HEK293 (cell line): Measurements from ENCODE around the gene PSMC1.

Experiments
- CTCF ChIA-PET: fragments of 350-600 bp; formaldehyde crosslinking; extraction: SDS; loops from one replicate; lab custom pipeline; 2021; ENCODE audit warnings: antibody characterized with exemption; lab: Yijun Ruan, JAX
- POLR2A ChIA-PET: fragments of 300-600 bp; formaldehyde crosslinking; extraction: SDS; loops from one replicate; lab custom pipeline; 2020; ENCODE audit warnings: antibody characterized with exemption, inconsistent platforms; lab: Yijun Ruan, JAX
- H3K27ac ChIP-seq: fragments of 200-500 bp; sonication (Bioruptor generic); 2 replicates; pipeline ENCODE4 v1.5.1; 2014; ENCODE audit warnings: low read depth, low read length, control low read depth, inconsistent platforms; ENCODE audit errors: extremely low read depth
- H3K36me3 ChIP-seq, 2 experiments: fragments of 200-500 bp in 1 of 2; sonication (Bioruptor generic) in 1 of 2; 1 replicate in 1 of 2; 2 replicates in 1 of 2; pipeline ENCODE4 v1.5.1; 2014 to 2017; ENCODE audit warnings: inconsistent platforms in 2 of 2, low read length in 2 of 2; ENCODE audit not compliant: control insufficient read depth in 2 of 2, insufficient read depth in 1 of 2
- H3K4me1 ChIP-seq: fragments of 200-500 bp; sonication (Bioruptor generic); 2 replicates; pipeline ENCODE4 v1.5.1; 2014; ENCODE audit warnings: mild to moderate bottlenecking, low read length, inconsistent platforms; ENCODE audit not compliant: control insufficient read depth, insufficient read depth
- H3K4me3 ChIP-seq: 2 replicates; pipeline ENCODE4 v1.5.1; 2011; ENCODE audit warnings: low read depth, mild to moderate bottlenecking, control low read depth, low read length, moderate library complexity
- H3K9me3 ChIP-seq: fragments of 200-500 bp; sonication (Bioruptor generic); 2 replicates; pipeline ENCODE4 v1.5.1; 2014; ENCODE audit warnings: low read depth, low read length, inconsistent platforms; ENCODE audit not compliant: control insufficient read depth, insufficient read depth
- EGR2 ChIP-seq: fragments of 450-650 bp; formaldehyde crosslinking; IDR thresholded peaks from 2 replicates; pipeline ENCODE4 v1.5.1; 2016; ENCODE audit warnings: low read depth, missing biosample characterization, missing genetic modification characterization
- FEZF1 ChIP-seq: fragments of 450-650 bp; formaldehyde crosslinking; IDR thresholded peaks from 2 replicates; pipeline ENCODE4 v1.5.1; 2016; ENCODE audit warnings: missing biosample characterization, missing genetic modification characterization
- MEIS1 ChIP-seq: sonication (generic); formaldehyde crosslinking; IDR thresholded peaks from 2 replicates; pipeline ENCODE4 v1.8.1; 2022; ENCODE audit warnings: missing genetic modification reagents, mild to moderate bottlenecking, borderline replicate concordance
- OSR2 ChIP-seq: fragments of 450-650 bp; formaldehyde crosslinking; IDR thresholded peaks from 2 replicates; pipeline ENCODE4 v1.5.1; 2016; ENCODE audit warnings: missing biosample characterization, missing genetic modification characterization
- SCRT1 ChIP-seq: fragments of 450-650 bp; formaldehyde crosslinking; IDR thresholded peaks from 2 replicates; pipeline ENCODE4 v1.5.1; 2016; ENCODE audit warnings: missing biosample characterization, missing genetic modification characterization, borderline replicate concordance
- SETDB1 ChIP-seq: IDR thresholded peaks from one replicate; pipeline ENCODE4 v1.6.1; 2017; ENCODE audit warnings: mild to moderate bottlenecking, low read length, moderate library complexity, mixed read lengths; ENCODE audit not compliant: insufficient read length
- ZFHX2 ChIP-seq: fragments of 450-650 bp; formaldehyde crosslinking; conservative IDR thresholded peaks from 2 replicates; pipeline ENCODE4 v1.5.1; 2016; ENCODE audit warnings: missing biosample characterization, missing genetic modification characterization
- ZFP37 ChIP-seq: fragments of 450-650 bp; formaldehyde crosslinking; IDR thresholded peaks from 2 replicates; pipeline ENCODE4 v1.5.1; 2016; ENCODE audit warnings: missing biosample characterization, missing genetic modification characterization
- ZIC2 ChIP-seq: fragments of 450-650 bp; formaldehyde crosslinking; IDR thresholded peaks from 2 replicates; pipeline ENCODE4 v1.5.1; 2016; ENCODE audit warnings: missing biosample characterization, missing genetic modification characterization
- ZNF132 ChIP-seq: fragments of 450-650 bp; formaldehyde crosslinking; IDR thresholded peaks from 2 replicates; pipeline ENCODE4 v1.5.1; 2017; ENCODE audit warnings: missing biosample characterization, missing genetic modification characterization, borderline replicate concordance
- ZNF140 ChIP-seq: fragments of 450-650 bp; formaldehyde crosslinking; IDR thresholded peaks from 2 replicates; pipeline ENCODE4 v1.5.1; 2016; ENCODE audit warnings: missing biosample characterization, missing genetic modification characterization
- ZNF184 ChIP-seq: fragments of 450-650 bp; IDR thresholded peaks from 2 replicates; pipeline ENCODE4 v1.5.1; 2018; ENCODE audit warnings: missing biosample characterization, mild to moderate bottlenecking, missing genetic modification characterization
- ZNF19 ChIP-seq: fragments of 450-650 bp; formaldehyde crosslinking; IDR thresholded peaks from 2 replicates; pipeline ENCODE4; 2016; ENCODE audit warnings: missing biosample characterization, missing genetic modification characterization, low read depth
- ZNF202 ChIP-seq: fragments of 450-650 bp; formaldehyde crosslinking; IDR thresholded peaks from 2 replicates; pipeline ENCODE4 v1.5.1; 2016; ENCODE audit warnings: missing biosample characterization, missing genetic modification characterization, borderline replicate concordance
- ZNF350 ChIP-seq: fragments of 450-650 bp; formaldehyde crosslinking; IDR thresholded peaks from 2 replicates; pipeline ENCODE4 v1.5.0; 2017; ENCODE audit warnings: missing biosample characterization, mild to moderate bottlenecking, missing genetic modification characterization
- ZNF501 ChIP-seq: fragments of 450-650 bp; formaldehyde crosslinking; IDR thresholded peaks from 2 replicates; pipeline ENCODE4 v1.5.1; 2016; ENCODE audit warnings: missing biosample characterization, missing genetic modification characterization
- ZNF596 ChIP-seq: fragments of 450-650 bp; IDR thresholded peaks from 2 replicates; pipeline ENCODE4 v1.5.0; 2018; ENCODE audit warnings: missing biosample characterization, mild to moderate bottlenecking, missing genetic modification characterization, moderate library complexity
- ZNF621 ChIP-seq: fragments of 450-650 bp; formaldehyde crosslinking; IDR thresholded peaks from 2 replicates; pipeline ENCODE4 v1.5.1; 2017; ENCODE audit warnings: missing biosample characterization, missing genetic modification characterization
- ZNF624 ChIP-seq: fragments of 450-650 bp; formaldehyde crosslinking; IDR thresholded peaks from 2 replicates; pipeline ENCODE4 v1.5.1; 2017; ENCODE audit warnings: missing biosample characterization, missing genetic modification characterization
- ZNF654 ChIP-seq: fragments of 450-650 bp; formaldehyde crosslinking; IDR thresholded peaks from 2 replicates; pipeline ENCODE4 v1.5.1; 2016; ENCODE audit warnings: low read depth, missing biosample characterization, missing genetic modification characterization
- ZNF658 ChIP-seq: fragments of 450-650 bp; formaldehyde crosslinking; IDR thresholded peaks from 2 replicates; pipeline ENCODE4; 2016; ENCODE audit warnings: missing biosample characterization, missing genetic modification characterization
- ZNF670 ChIP-seq: fragments of 450-650 bp; formaldehyde crosslinking; IDR thresholded peaks from 2 replicates; pipeline ENCODE4 v1.5.1; 2016; ENCODE audit warnings: missing biosample characterization, missing genetic modification characterization, low read depth
- ZNF677 ChIP-seq: fragments of 450-650 bp; IDR thresholded peaks from 2 replicates; pipeline ENCODE4 v1.5.0; 2018; ENCODE audit warnings: missing biosample characterization, mild to moderate bottlenecking, missing genetic modification characterization, moderate library complexity
- ZNF76 ChIP-seq: fragments of 450-650 bp; formaldehyde crosslinking; IDR thresholded peaks from 2 replicates; pipeline ENCODE4; 2016; ENCODE audit warnings: low read depth, missing biosample characterization, missing genetic modification characterization, borderline replicate concordance
- ZNF768 ChIP-seq: fragments of 450-650 bp; formaldehyde crosslinking; IDR thresholded peaks from 2 replicates; pipeline ENCODE4 v1.5.1; 2018; ENCODE audit warnings: missing biosample characterization, mild to moderate bottlenecking, missing genetic modification characterization
- ZNF785 ChIP-seq: fragments of 450-650 bp; formaldehyde crosslinking; IDR thresholded peaks from 2 replicates; pipeline ENCODE4 v1.5.1; 2016; ENCODE audit warnings: missing biosample characterization, missing genetic modification characterization
- ZNF792 ChIP-seq: fragments of 450-650 bp; formaldehyde crosslinking; IDR thresholded peaks from 2 replicates; pipeline ENCODE4 v1.5.1; 2016; ENCODE audit warnings: missing biosample characterization, missing genetic modification characterization
- ZNF843 ChIP-seq: fragments of 450-650 bp; formaldehyde crosslinking; IDR thresholded peaks from 2 replicates; pipeline ENCODE4 v1.5.1; 2016; ENCODE audit warnings: missing biosample characterization, missing genetic modification characterization
- TF ChIP-seq, protein P1 (sequence below): fragments of 450-650 bp; formaldehyde crosslinking; IDR thresholded peaks from 2 replicates; pipeline ENCODE4 v1.5.1; 2016; ENCODE audit warnings: missing biosample characterization, missing genetic modification characterization
- TF ChIP-seq, protein P2 (sequence below): fragments of 450-650 bp; formaldehyde crosslinking; IDR thresholded peaks from 2 replicates; pipeline ENCODE4 v1.5.1; 2016; ENCODE audit warnings: missing biosample characterization, missing genetic modification characterization, low read depth
- TF ChIP-seq, protein P3 (sequence below): fragments of 450-650 bp; formaldehyde crosslinking; IDR thresholded peaks from 2 replicates; pipeline ENCODE4 v1.5.1; 2016; ENCODE audit warnings: missing biosample characterization, missing genetic modification characterization

The PSMC1 gene

DNA sequence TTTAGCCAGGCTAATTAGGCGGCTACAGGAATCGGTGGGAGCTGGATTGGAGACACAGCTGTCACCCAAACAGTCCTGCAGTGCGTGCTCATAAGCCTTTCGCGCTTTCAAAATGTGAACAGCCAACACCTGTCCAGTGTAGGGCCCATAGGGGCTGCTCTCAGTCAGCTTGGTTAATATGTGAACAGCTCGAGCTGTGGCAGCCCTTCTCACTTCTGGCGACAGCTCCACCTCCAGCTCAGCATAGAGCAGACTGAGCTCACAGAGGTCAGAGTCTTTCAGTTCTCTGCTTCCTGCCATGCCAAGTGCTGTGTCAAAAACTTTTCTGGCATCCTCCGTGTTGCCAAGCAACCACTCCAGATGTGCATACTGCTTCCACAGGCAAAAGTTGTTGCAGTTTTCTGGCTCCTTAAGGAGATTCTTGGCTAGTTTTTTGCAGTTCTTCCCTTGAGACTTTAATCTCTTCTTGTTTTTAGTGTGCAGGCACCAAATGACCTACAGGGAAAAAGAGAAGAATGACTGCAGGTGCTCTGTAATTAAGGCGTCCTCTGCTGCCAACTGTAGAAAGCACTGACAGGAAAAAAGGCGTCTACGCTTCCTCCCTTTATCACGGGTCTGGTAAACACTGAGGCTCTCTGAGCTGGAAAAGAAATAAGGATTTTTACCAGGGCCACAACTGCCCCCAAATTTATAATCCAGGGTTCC lies 32.5 kb downstream of the PSMC1 start:
- peaks cover 39 to 79% of the 10 kb centered on the region in 2 experiments for H3K36me3 ChIP-seq
- H3K9me3 ChIP-seq = no peaks in the 10 kb centered on the region
- CTCF ChIA-PET = interaction anchor here (1.1 to 1.6 kb wide), 4 partner anchors 10 to 409 kb away, joined by 3 to 7 read pairs (median 4); no protein-coding TSS in a partner anchor
- no peak overlapping the region for H3K27ac ChIP-seq
- TF ChIP-seq ZNF677 (tag by site-specific recombination) (no peak), ZNF785 (tag by site-specific recombination) (no peak), SETDB1 (no peak), ZNF350 (no peak), ZNF658 (no peak), ZNF792 (tag by site-specific recombination) (no peak), ZIC2 (tag by site-specific recombination) (no peak), ZNF654 (tag by site-specific recombination) (no peak), FEZF1 (tag by site-specific recombination) (no peak), ZFP37 (tag by site-specific recombination) (no peak), ZNF624 (no peak), ZNF596 (tag by site-specific recombination) (no peak), ZFHX2 (no peak), ZNF184 (tag by site-specific recombination) (no peak), ZNF19 (tag by site-specific recombination) (no peak), ZNF621 (tag by site-specific recombination) (no peak), ZNF670 (no peak)
- TF ChIP-seq, protein P1, sequence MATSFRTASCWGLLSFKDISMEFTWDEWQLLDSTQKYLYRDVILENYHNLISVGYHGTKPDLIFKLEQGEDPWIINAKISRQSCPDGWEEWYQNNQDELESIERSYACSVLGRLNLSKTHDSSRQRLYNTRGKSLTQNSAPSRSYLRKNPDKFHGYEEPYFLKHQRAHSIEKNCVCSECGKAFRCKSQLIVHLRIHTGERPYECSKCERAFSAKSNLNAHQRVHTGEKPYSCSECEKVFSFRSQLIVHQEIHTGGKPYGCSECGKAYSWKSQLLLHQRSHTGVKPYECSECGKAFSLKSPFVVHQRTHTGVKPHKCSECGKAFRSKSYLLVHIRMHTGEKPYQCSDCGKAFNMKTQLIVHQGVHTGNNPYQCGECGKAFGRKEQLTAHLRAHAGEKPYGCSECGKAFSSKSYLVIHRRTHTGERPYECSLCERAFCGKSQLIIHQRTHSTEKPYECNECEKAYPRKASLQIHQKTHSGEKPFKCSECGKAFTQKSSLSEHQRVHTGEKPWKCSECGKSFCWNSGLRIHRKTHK (tag by site-specific recombination) = no peak
- POLR2A ChIA-PET = interaction anchor here (1.2 kb wide), 1 partner anchor 108 kb away, joined by 5 read pairs; the partner anchor contains the start of gene CALM1
- H3K4me1 ChIP-seq = no peaks in the 10 kb centered on the region
- no peak overlapping the region for H3K4me3 ChIP-seq

DNA sequence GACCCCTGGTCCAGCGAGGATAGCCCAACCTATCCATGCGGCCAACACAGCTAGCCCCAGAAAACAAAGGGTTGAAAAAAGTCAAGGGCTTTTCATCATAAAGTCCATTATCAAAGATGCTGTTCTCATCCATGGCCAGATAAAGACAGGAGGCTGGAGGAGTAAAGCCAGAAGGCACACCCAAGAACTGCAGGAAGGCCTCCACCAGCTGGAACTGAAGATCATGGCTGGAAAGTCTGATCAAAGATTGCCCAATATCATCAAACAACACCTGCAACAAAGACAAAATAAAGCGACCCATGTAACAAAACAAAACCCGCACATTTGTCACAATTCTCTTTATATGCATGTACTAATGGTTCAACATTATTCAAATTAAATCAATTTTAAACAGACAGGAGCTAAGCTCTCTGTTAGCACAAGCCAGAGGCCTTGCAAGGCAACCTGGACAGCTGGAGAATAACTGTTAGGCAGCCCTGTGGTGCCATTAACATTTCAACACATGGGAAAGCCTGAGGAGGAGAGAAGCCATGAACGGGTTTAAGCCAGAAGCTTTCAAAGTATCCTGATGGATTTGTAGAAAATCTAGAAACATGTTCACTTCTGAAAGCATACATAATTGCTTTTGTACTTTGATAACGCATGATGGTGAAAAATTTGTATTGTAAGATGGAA lies 34.1 kb downstream of the PSMC1 start:
- Histone ChIP-seq H3K27ac (no peak overlapping the region), H3K9me3 (no peaks in the 10 kb centered on the region)
- TF ChIP-seq, protein P2, sequence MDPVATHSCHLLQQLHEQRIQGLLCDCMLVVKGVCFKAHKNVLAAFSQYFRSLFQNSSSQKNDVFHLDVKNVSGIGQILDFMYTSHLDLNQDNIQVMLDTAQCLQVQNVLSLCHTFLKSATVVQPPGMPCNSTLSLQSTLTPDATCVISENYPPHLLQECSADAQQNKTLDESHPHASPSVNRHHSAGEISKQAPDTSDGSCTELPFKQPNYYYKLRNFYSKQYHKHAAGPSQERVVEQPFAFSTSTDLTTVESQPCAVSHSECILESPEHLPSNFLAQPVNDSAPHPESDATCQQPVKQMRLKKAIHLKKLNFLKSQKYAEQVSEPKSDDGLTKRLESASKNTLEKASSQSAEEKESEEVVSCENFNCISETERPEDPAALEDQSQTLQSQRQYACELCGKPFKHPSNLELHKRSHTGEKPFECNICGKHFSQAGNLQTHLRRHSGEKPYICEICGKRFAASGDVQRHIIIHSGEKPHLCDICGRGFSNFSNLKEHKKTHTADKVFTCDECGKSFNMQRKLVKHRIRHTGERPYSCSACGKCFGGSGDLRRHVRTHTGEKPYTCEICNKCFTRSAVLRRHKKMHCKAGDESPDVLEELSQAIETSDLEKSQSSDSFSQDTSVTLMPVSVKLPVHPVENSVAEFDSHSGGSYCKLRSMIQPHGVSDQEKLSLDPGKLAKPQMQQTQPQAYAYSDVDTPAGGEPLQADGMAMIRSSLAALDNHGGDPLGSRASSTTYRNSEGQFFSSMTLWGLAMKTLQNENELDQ (tag by site-specific recombination) = no peak
- TF ChIP-seq ZNF132 (tag by site-specific recombination) = no peak
- TF ChIP-seq OSR2 (tag by site-specific recombination) = no peak
- TF ChIP-seq ZNF76 (tag by site-specific recombination) = no peak
- TF ChIP-seq SCRT1 = no peak
- no peak for TF ChIP-seq EGR2 (tag by site-specific recombination)
- no peak for TF ChIP-seq SETDB1
- TF ChIP-seq ZNF202 (tag by site-specific recombination) = no peak
- TF ChIP-seq ZNF785 (tag by site-specific recombination) = no peak
- TF ChIP-seq, protein P3, sequence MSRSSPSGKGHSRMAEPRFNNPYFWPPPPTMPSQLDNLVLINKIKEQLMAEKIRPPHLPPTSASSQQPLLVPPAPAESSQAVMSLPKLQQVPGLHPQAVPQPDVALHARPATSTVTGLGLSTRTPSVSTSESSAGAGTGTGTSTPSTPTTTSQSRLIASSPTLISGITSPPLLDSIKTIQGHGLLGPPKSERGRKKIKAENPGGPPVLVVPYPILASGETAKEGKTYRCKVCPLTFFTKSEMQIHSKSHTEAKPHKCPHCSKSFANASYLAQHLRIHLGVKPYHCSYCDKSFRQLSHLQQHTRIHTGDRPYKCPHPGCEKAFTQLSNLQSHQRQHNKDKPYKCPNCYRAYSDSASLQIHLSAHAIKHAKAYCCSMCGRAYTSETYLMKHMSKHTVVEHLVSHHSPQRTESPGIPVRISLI = no peak
- no peak for TF ChIP-seq ZNF501
- TF ChIP-seq ZNF140 (tag by site-specific recombination) = no peak
- no peak for TF ChIP-seq ZNF843
- TF ChIP-seq ZNF768 (tag by site-specific recombination) = no peak
- TF ChIP-seq MEIS1 = no peak
- TF ChIP-seq, all 188 proteins: peak for 0
- POLR2A ChIA-PET = no interaction called here
- Histone ChIP-seq H3K4me1 (no peaks in the 10 kb centered on the region), H3K4me3 (no peak overlapping the region), H3K36me3 (peaks cover 38 to 82% of the 10 kb centered on the region in 2 experiments)
- CTCF ChIA-PET = interaction anchor here (0.7 to 1.6 kb wide), 5 partner anchors 11 to 465 kb away, joined by 3 to 5 read pairs (median 3); no protein-coding TSS in a partner anchor
